K562 (cell line): ENCODE results near the gene MYL12B. TPM values are rescaled to one million over a fixed set of nuclear protein-coding genes. Genes with fewer than 3 reads are reported as not detected.

Experiments used
- BMI1 ChIP-seq: fragments of 150-350 bp; IDR thresholded peaks from 2 replicates; pipeline ENCODE4 v1.6.1; 2014; ENCODE audit warnings: low read length
- ELF2 ChIP-seq: fragments of 250-450 bp; sonication (Bioruptor Pico); IDR thresholded peaks from 2 replicates; pipeline ENCODE4 v1.5.0; 2021; ENCODE audit warnings: mild to moderate bottlenecking
- RBFOX2 ChIP-seq: fragments of 200-400 bp; formaldehyde crosslinking; IDR thresholded peaks from 2 replicates; pipeline ENCODE4 v1.6.1; 2017; ENCODE audit warnings: low read depth, mild to moderate bottlenecking, low read length, moderate library complexity
- SMAD4 ChIP-seq: fragments of 250-450 bp; sonication (Bioruptor Pico); conservative IDR thresholded peaks from 2 replicates; pipeline ENCODE4 v1.8.0; 2021; ENCODE audit warnings: inconsistent platforms, mild to moderate bottlenecking, moderate library complexity
- ZBTB11 ChIP-seq, 3 experiments: fragments of 200-800 bp in 1 of 3; fragments of 250-450 bp in 1 of 3; fragments of 450-650 bp in 1 of 3; sonication (Bioruptor Pico) in 1 of 3; sonication (Bioruptor generic) in 1 of 3; formaldehyde crosslinking in 1 of 3; IDR thresholded peaks; 2 replicates each; pipeline versions ENCODE4 v1.6.1 to v1.8.0; 2016 to 2022; ENCODE audit warnings: mild to moderate bottlenecking in 2 of 3, missing genetic modification characterization in 2 of 3, missing compliant biosample characterization in 1 of 3, moderate library complexity in 1 of 3
- polyA plus RNA-seq, 8 experiments: library from polyadenylated mRNA; depleted of rRNA in 4 of 8; stranded (reverse) in 5 of 8; unstranded in 3 of 8; fragments of >200 nt; fragmentation: Nextera tagmentation in 2 of 8; fragmentation: Illumina TruSeq in 1 of 8; extraction: Ambion mirVana in 2 of 8; extraction: Trizol in 1 of 8; gene quantifications; 2 replicates each; pipeline versions ENCODE4 v1.2.1 to v1.2.3, GENCODE V29; 2011 to 2014; ENCODE audit warnings: inconsistent platforms in 1 of 8, missing spikeins in 1 of 8
- total RNA-seq, 7 experiments: library from RNA; depleted of rRNA in 6 of 7; stranded (reverse); fragments of >200 nt in 6 of 7; fragmentation: Illumina TruSeq in 2 of 7; extraction: Trizol in 2 of 7; gene quantifications; 2 replicates each; pipeline versions ENCODE4 v1.2.1 to v1.2.3, GENCODE V29; 2011 to 2021; ENCODE audit warnings: low replicate concordance in 1 of 7

Gene MYL12B
- total and polyA plus RNA-seq, 9 of the 15 experiments (the other 6 are each of a cell fraction or from before 2014, with no cell fraction given): 220 to 995 (median 463) TPM

- TF ChIP-seq ZBTB11 (CRISPR knock-in tag; IDR thresholded peaks at IDR 0.05): no peak
- peak; percentile 76 for TF ChIP-seq RBFOX2
- TF ChIP-seq ELF2 (CRISPR knock-in tag): no peak
- TF ChIP-seq SMAD4 (CRISPR knock-in tag): 0 out of 2 replicates have a peak, but pooled peaks have one; percentile 19
- no peak for TF ChIP-seq BMI1
- TF ChIP-seq, all 486 proteins: peak for 137
These were observed 35.4 kb downstream of the MYL12B start (continued) for GRCh38 chr18:3297025-3297984.
